Fibroblast of villous mesenchyme (primary cell): Measurements from ENCODE around the gene SERPINB1. TPM values are rescaled to one million over a fixed set of nuclear protein-coding genes. Genes with fewer than 3 reads are reported as not detected.
"Not testable (repeated sequence)": the region's sequence is repeated elsewhere in the genome, so short reads cannot be mapped to it uniquely, and the experiment has no call there.

Source experiments
- DNase-seq: peaks from one replicate; pipeline ENCODE4 v3.0.0-alpha.2; 2010; ENCODE audit warnings: low read depth
- H3K4me3 ChIP-seq: 2 replicates; pipeline ENCODE4 v1.5.1; 2011; ENCODE audit warnings: low read depth, mild to moderate bottlenecking, low read length
- total RNA-seq: library from RNA; depleted of rRNA; stranded (reverse); fragments of >200 nt; gene quantifications from 2 replicates; pipeline ENCODE4 v1.2.3, GENCODE V29; 2012
- TF ChIP-seq, protein P1 (sequence below): IDR thresholded peaks from 2 replicates; pipeline ENCODE4 v1.5.1; 2012; ENCODE audit warnings: low read depth, mild to moderate bottlenecking, low read length; ENCODE audit not compliant: insufficient read depth

SERPINB1 gene
- total RNA-seq, 1 donor, result 25.9 TPM

DNA sequence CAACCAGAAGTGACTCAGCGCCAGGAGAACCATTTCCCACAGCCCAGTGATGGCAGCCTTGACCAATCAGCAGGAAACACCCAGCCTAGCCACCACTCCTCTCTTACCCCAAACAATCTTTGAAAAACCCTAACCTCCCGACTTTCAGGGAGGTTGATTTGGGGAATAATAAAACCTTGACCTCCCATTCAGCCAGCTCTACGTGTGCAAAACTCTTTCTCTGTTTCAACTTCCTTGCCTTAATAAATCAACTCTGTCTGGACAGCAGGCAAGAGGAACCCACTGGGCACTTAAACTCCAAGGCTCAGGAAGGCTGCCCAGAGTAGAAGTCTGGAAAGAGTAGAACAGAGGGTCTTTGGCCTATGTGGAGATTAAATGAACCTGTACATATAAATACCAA is 35.0 kb downstream of the SERPINB1 start:
- no peak for DNase-seq
- H3K4me3 ChIP-seq, result no peak overlapping the region
- TF ChIP-seq, protein P1, sequence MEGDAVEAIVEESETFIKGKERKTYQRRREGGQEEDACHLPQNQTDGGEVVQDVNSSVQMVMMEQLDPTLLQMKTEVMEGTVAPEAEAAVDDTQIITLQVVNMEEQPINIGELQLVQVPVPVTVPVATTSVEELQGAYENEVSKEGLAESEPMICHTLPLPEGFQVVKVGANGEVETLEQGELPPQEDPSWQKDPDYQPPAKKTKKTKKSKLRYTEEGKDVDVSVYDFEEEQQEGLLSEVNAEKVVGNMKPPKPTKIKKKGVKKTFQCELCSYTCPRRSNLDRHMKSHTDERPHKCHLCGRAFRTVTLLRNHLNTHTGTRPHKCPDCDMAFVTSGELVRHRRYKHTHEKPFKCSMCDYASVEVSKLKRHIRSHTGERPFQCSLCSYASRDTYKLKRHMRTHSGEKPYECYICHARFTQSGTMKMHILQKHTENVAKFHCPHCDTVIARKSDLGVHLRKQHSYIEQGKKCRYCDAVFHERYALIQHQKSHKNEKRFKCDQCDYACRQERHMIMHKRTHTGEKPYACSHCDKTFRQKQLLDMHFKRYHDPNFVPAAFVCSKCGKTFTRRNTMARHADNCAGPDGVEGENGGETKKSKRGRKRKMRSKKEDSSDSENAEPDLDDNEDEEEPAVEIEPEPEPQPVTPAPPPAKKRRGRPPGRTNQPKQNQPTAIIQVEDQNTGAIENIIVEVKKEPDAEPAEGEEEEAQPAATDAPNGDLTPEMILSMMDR, result no peak

DNA sequence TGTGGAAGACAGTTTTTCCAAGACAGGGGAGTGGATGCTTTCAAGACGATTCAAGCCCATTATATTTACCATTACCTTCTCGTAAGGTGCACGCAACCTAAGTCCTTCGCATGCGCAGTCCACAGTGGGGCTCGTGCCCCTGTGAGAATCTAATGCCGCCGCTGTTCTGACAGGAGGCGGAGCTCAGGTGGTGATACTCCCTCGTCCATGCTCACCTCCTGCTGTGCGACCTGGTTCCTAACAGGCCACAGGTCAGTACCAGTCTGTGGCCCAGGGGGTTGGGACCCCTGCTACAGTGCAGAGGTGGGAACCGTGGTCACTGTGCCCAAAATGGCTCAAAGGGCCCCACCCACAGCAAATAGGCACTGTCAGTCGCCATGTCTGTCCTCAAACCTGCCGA is 36.6 kb downstream of the SERPINB1 start:
- H3K4me3 ChIP-seq, result no peak overlapping the region
- TF ChIP-seq, protein P1, result no peak
- DNase-seq, result no peak

DNA sequence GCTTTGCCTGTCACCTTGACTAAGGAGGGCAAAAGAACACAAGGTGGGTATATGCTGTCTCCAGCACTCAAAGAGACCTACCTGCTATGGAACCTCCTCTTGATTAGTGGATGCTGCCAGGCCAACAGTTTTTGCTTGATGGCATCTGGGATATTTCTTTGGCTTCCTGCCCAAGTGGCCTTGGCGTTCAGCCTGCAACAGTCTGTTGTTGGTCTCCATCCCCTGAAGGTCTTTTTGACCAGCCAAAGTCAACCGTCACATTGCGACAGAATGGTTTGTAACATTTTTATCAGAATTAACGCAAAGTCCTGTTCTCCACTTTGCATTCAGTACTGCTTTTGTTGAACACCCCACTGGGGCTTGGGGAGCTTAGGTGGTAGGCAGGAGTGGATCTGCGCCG is 37.1 kb downstream of the SERPINB1 start:
- DNase-seq, result no peak
- H3K4me3 ChIP-seq, result no peak overlapping the region
- TF ChIP-seq, protein P1, result no peak

DNA sequence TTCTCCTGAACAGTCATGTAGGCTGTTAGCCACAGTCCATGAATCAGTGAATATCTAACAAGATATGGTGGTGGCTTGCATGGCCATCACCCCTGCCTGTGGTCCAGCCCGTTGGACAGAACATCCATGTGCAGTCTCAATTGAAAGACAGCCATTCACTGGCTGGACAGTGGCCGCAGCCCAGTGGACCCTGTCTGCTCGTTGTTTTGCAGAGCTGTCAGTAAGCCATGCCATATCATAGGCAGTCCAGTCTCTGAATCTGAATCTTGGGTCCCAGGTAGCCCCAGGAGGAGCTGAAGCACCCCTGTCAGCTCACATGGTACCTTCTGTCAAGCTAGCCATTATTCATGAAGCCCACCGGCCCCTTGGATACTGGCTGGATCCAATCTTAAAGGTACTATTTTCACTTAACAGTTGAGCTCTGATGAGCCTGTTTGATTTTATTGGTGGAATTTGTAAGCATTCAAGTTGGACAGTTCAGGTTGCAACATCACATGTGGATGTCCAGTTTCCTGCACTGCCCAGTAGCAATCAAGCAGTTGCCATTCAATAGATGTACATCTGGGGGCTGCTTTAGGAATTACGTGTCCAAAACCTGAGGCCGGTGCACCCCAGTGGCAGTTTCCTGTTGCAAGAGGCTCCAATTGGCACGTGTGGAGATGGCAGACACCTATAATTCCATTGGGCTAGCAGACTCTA is 37.8 kb downstream of the SERPINB1 start:
- TF ChIP-seq, protein P1, result no peak
- DNase-seq, result no peak
- H3K4me3 ChIP-seq, result no peak overlapping the region

DNA sequence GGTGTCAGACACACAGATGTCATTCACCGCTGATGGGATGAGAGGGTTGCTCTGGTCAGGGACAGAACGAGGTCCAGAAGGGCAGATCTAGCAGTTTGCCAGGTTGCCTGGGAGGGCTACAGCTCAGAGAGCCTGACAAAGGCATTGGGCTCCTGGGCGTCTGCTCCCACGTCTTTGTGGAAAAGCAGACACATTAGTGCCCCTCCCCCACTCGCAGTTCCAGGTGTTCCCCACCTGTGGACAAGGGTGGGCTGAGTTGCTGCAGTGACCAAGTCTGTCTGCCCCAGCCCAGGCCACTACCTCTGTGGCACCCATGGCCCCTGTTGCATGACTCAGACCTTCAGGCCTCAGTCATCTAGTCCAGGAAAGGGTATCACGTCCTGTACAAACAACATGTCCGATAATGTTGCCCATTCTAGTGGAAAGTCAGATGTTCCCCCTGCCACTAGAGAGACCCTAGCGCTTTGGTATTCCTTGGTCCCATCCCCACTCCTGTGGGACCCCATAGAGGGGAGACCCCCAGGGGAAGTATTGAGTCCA is 39.1 kb downstream of the SERPINB1 start:
- no peak for DNase-seq
- H3K4me3 ChIP-seq, result no peak overlapping the region
- TF ChIP-seq, protein P1, result no peak

DNA sequence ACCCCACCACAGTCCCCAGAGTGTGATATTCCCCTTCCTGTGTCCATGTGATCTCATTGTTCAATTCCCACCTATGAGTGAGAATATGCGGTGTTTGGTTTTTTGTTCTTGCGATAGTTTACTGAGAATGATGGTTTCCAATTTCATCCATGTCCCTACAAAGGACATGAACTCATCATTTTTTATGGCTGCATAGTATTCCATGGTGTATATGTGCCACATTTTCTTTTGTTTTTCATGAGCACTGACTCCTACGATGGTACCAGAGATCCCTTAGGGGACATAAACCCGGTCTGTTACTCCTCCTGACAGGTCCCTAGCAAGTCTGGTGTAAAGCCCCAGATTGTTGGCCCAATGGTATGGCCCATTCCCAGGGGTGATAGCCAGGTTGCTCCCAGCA is 40.0 kb downstream of the SERPINB1 start:
- not testable (repeated sequence) for DNase-seq, H3K4me3 ChIP-seq

DNA sequence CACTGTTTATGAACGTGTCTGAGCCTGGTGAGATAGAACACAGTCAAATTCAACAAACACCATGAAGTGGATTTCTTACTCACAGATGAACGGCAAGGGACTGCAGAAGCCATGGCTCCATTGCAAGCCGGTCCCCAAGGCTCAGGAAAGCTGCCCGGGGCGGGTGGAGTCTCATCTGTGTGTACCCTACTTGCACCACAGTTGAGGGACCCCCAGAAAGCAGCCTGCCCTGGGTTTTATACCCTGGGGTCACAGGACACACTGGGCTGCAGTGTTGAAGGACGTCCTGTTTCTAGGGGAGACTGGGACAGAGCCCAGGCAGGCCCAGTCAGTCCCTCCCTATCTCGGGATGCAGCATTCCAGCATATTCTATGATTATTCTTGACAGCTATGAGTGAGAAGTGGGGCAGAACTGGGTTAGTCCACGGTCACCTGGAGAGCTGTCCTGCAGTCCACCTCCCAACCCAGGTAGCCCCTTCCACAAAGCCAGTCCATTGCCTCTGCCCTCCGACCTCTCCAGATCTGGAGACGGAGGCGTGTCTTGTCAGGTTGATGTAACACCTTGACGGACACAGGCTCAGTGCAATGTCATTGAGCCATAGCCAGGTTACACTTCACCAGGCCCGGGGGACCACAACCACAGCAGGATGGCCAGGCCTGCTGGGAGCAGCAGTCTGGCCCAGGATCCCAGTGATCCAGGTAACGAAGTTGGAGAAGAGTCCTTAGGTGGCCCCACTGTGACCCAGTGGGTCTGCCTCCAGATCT is 40.9 kb downstream of the SERPINB1 start:
- H3K4me3 ChIP-seq, result no peak overlapping the region
- no peak for DNase-seq
- TF ChIP-seq, protein P1, result no peak
